Measurements from ENCODE around the gene BMPER.

- TF ChIP-seq EZH2 (IDR thresholded peaks at IDR 0.05; ENCODE audit: insufficient read depth, poor library complexity, severe bottlenecking) (no peak), EZH2phosphoT487 (IDR thresholded peaks at IDR 0.05; ENCODE audit: insufficient read depth, low read depth) (no peak)
These were observed 270.5 kb downstream of the BMPER start for GRCh38 chr7:34175837-34176236.
